Posterior cingulate gyrus (tissue), 11 donors: ENCODE results near the gene FOXP1.

Experiments
- DNase-seq, 10 donors: peaks; one replicate each; pipeline versions ENCODE4 v3.0.0 to v3.0.0-alpha.2; 2020 to 2021; ENCODE audit warnings: mixed read lengths in 3 of 10
- intact Hi-C: fragments of 100-400 bp; cut with DNase I; formaldehyde crosslinking; loops from one replicate; pipeline ENCODE4 v1.15.1; 2023

FOXP1 gene

GRCh38 chr3:71241246-71241901, 342.2 kb downstream of the FOXP1 start:
- no peak for DNase-seq
- intact Hi-C loops, result no loop called here

DNA sequence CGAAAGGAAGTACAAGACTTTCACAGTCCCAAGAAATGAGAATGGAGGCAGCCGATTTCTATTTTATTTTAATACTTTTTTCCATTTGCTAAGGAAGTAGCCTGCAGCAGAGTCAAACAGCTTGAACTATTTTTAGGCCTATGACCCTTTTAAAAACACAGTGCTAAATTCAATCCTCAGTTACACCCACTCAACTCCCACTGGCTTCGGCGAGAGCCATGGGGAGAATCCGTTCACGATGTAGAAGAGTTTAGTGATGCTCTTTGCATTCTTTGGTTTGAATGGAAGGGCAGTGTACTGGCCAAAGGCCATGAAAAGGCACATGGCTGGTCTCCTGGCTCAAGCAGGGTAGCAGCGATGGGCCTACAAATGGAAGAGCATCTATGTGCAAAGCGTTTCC, 343.5 kb downstream of the FOXP1 start:
- DNase-seq, result no peak
- intact Hi-C loops, result no loop called here

DNA sequence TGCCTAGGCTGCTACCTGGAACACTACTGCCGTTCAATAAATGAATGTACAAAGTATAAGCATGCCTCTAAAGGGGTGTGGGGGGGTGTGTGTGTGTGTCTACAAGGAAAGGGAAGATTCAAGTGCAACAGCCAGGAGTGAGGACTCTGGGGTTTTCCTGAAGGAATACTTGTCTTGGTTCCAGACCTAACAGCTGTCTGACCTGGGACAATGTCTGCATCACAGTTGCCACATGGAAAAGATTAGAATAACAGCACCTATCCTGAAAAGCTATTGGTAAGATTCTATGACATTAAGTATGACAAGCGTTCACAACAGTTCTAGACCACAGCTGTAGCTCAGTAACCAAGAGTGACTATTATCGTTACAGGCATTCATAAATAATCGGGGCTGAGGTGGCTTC, 345.2 kb downstream of the FOXP1 start:
- intact Hi-C loops, result no loop called here
- DNase-seq, result no peak

- intact Hi-C loops, result no loop called here
Observed at GRCh38 chr3:71237672-71238071, 345.9 kb downstream of the FOXP1 start.

DNA sequence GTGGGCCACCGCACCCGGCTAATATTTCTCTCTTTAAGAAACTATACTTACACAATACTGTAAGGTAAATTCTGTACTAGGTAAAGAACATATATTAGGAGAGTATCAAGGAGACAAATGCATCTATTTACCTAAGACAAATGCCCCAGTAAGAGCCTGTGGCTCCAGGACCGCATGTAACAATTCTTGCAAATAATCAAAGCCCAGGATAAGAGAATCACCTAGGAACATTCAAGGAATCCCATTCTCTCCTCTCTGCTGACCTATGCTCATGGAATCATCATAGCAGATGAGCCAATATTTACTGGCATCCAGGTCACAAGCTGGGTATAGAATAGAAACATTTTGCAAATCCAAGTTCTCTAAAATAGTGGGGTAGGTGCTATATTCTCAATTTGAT, 347.7 kb downstream of the FOXP1 start:
- no peak for DNase-seq
- intact Hi-C loops, result no loop called here

More at GRCh38 chr3:71237672-71238071, 345.9 kb downstream of the FOXP1 start:
- DNase-seq, result no peak

- no peak for DNase-seq
- intact Hi-C loops, result no loop called here
Observed at GRCh38 chr3:71232895-71233294, 350.6 kb downstream of the FOXP1 start.

GRCh38 chr3:71232175-71232679, 351.3 kb downstream of the FOXP1 start:
- no peak for DNase-seq
- intact Hi-C loops, result no loop called here

GRCh38 chr3:71231680-71232079, 351.8 kb downstream of the FOXP1 start:
- intact Hi-C loops, result no loop called here
- no peak for DNase-seq

- DNase-seq, result no peak
Observed at GRCh38 chr3:71229905-71230657, 353.4 kb downstream of the FOXP1 start.

GRCh38 chr3:71228156-71228866, 355.2 kb downstream of the FOXP1 start:
- intact Hi-C loops, result no loop called here
- no peak for DNase-seq

More at GRCh38 chr3:71229905-71230657, 353.4 kb downstream of the FOXP1 start:
- intact Hi-C loops, result no loop called here

DNA sequence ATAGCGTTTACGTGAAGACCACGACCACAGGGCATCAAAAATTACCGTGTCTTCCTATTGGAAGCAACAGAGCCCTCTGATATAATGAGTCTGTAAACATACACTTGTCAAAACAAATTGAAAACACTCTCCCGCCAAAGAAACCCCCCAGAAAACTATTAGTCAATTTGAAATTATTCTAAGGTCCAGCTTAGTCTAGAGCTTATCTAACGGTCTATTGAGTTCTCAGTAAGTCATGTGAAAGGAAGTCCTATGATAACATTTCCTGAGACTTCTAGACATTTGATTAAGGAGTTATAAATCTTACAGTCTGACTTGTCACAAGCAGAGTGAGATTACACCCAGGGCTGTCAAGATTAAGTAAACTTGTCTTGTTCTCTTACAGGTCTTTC, 356.3 kb downstream of the FOXP1 start:
- DNase-seq, result no peak
- intact Hi-C loops, result no loop called here

- no peak for DNase-seq
- intact Hi-C loops, result no loop called here
Observed at GRCh38 chr3:71226565-71227269, 356.8 kb downstream of the FOXP1 start.

- intact Hi-C loops, result no loop called here
- no peak for DNase-seq
Observed at GRCh38 chr3:71225951-71226564, 357.5 kb downstream of the FOXP1 start.

- no peak for DNase-seq
- intact Hi-C loops, result no loop called here
Observed at GRCh38 chr3:71225002-71225684, 358.4 kb downstream of the FOXP1 start.

GRCh38 chr3:71219744-71220638, 363.5 kb downstream of the FOXP1 start:
- intact Hi-C loops, result no loop called here

DNA sequence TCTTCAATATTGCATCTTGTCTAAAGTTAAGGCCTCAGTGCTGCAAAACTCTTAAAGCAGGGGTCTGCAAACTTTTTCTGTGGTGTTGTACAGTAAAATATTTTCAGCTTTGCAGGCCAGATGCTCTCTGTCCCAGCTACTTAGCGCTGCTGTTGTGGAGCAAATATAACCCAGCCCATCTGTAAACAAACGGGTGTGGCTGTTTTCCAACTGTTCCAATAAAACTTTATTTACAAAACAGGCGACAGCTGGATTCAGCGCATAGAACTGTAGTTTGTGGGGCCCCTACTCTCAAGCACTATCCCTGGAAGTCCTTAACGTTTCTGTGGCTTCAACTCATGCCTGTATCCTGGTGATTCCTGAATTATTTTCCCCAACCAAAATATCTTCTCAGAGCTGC, 365.0 kb downstream of the FOXP1 start:
- intact Hi-C loops, result no loop called here
- DNase-seq, result no peak

More at GRCh38 chr3:71219744-71220638, 363.5 kb downstream of the FOXP1 start:
- DNase-seq, result no peak

DNA sequence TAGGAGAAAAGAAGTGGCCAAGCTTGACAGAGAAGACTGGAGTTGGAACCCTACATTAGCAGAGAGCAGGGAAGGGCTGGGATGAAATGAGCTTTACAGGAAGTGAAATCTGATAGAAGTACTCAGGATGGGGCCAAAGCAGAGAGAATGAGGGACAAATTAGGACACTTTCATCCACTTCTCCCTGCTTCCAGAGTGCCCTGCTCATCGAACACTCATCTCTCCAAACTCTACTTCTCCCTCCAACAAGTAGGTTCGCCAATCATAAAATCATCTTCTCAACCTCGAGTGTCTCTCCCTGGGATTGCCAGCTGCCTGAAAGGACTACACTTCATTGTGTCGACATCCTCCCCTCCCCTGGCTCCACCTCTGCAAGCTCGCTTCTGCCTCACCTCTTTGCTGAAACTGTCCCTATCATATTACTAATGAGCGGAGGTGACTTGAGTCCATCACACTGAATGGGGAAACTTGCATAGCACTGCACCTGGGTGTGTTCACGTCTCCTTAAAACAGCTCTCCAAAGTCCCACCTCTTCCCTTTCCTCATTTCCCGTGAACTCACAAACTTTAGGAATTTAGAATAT, 365.8 kb downstream of the FOXP1 start:
- no peak for DNase-seq
- intact Hi-C loops, result no loop called here

GRCh38 chr3:71215351-71215750, 368.2 kb downstream of the FOXP1 start:
- no peak for DNase-seq
- intact Hi-C loops, result no loop called here
